Thoracic aorta (tissue), 2 donors: Measurements from ENCODE around the gene LANCL3. TPM values are rescaled to one million over a fixed set of nuclear protein-coding genes. Genes with fewer than 3 reads are reported as not detected.
A peak's percentile ranks its signal among the peaks of the same experiment; 100 is the strongest.
"Not testable (repeated sequence)": the region's sequence is repeated elsewhere in the genome, so short reads cannot be mapped to it uniquely, and the experiment has no call there.

Experiments
- ATAC-seq: fragments of 150-250 bp; one replicate; pipeline ENCODE4 v1.8.0; 2017; ENCODE audit warnings: low read depth; ENCODE audit not compliant: insufficient number of reproducible peaks, low FRiP score
- DNase-seq: peaks from one replicate; pipeline ENCODE4 v3.0.0-alpha.2; 2020; ENCODE audit warnings: low spot score
- H3K27ac ChIP-seq, 2 donors: fragments of 200-600 bp; sonication (generic); 1 replicate in 1 of 2; 2 replicates in 1 of 2; pipeline ENCODE4 v1.5.1; 2016; ENCODE audit warnings: mild to moderate bottlenecking in 2 of 2, moderate library complexity in 2 of 2
- H3K27me3 ChIP-seq: fragments of 200-600 bp; sonication (generic); replicated peaks from 2 replicates; pipeline ENCODE4 v1.6.0; 2016; ENCODE audit warnings: mild to moderate bottlenecking; ENCODE audit not compliant: insufficient read depth
- H3K36me3 ChIP-seq: fragments of 200-600 bp; sonication (generic); one replicate; pipeline ENCODE4 v1.5.1; 2016
- H3K4me1 ChIP-seq, 2 donors: fragments of 200-600 bp; sonication (generic); 1 replicate in 1 of 2; 2 replicates in 1 of 2; pipeline versions ENCODE4 v1.5.1 to v1.6.0; 2016; ENCODE audit warnings: low read depth in 2 of 2, mild to moderate bottlenecking in 1 of 2; ENCODE audit not compliant: control insufficient read depth in 1 of 2
- H3K4me3 ChIP-seq: fragments of 200-600 bp; sonication (generic); 2 replicates; pipeline ENCODE4 v1.5.1; 2016; ENCODE audit warnings: mild to moderate bottlenecking
- H3K9me3 ChIP-seq: fragments of 200-600 bp; sonication (generic); 2 replicates; pipeline ENCODE4 v1.5.1; 2016
- total RNA-seq, 2 donors: library from RNA; depleted of rRNA; stranded (reverse); fragments of >200 nt; gene quantifications; one replicate each; pipeline versions ENCODE4 v1.1.0 to v1.2.3, GENCODE V29; 2016
- TF ChIP-seq, protein P1 (sequence below): fragments of 200-600 bp; sonication (generic); IDR thresholded peaks from one replicate; pipeline ENCODE4 v1.5.1; 2019; ENCODE audit warnings: antibody characterized with exemption

LANCL3 gene
- under 1 TPM; 0.95 to 0.99 TPM for total RNA-seq

DNA sequence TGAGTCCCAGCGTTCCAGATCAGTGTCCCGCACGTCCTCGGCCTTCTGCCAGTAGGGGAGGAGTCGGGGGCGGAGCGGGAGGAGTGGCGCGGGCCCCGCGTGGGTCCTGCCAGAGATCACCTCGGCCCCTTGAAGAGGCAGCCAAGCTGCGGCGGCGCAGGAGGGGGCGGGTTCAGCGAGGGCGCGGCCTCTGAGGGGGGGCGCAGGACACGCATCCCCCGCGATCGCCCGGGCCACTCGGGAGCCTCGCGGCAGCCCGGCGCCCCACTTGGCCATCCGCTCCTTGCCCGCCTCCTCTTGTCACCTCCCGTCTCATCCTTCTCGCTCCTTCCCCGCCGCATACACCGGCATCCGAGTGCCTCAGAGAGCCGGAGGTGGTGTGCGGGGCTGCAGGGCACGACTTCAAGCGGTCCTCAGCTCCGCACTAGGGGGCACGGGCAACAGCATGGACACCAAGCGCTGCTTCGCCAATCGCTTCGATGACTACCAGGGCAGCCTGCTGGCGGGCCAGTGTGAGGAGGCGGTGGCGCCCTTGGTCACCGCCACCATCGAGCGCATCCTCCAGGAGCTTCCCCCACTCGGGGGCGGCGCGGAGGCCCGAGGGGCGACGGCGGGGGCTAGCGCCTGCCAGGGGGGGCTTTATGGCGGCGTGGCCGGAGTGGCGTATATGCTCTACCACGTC is at the start of gene LANCL3:
LANCL3 (plus strand) TSS at position 236 of the 682 bp plus-strand sequence; CDS start at position 446, 210 bp downstream.
- peak within 1 kb of the TSS; percentile 70 for H3K4me3 ChIP-seq
- H3K36me3 ChIP-seq, H3K27me3 ChIP-seq, H3K9me3 ChIP-seq, DNase-seq, H3K4me1 ChIP-seq: not testable (repeated sequence)
- peak; percentile 20 for ATAC-seq
- H3K27ac ChIP-seq: peak within 1 kb of the TSS in 1 of 2 donors; percentile 26

DNA sequence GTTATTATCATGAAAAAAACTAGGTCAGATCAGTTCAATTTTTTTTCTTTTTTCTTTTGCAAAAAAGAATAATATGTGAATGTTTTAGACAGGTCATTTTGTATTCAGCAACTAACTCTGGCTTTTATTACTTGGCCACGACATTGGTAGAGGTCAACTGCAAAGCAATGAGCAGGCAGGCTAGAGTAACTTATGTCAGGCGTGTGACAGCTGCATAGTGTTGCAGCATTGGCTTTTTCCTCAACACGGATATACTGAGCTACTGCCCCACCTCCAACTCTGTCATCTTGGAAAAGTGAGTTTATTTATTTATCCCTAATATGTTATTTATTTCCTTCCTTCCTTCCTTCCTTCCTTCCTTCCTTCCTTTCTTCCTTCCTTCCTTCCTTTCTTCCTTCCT is 47.8 kb upstream of the LANCL3 start:
- not testable (repeated sequence) for H3K27me3 ChIP-seq, H3K9me3 ChIP-seq, H3K4me1 ChIP-seq, H3K27ac ChIP-seq, H3K36me3 ChIP-seq, ATAC-seq, H3K4me3 ChIP-seq, DNase-seq

DNA sequence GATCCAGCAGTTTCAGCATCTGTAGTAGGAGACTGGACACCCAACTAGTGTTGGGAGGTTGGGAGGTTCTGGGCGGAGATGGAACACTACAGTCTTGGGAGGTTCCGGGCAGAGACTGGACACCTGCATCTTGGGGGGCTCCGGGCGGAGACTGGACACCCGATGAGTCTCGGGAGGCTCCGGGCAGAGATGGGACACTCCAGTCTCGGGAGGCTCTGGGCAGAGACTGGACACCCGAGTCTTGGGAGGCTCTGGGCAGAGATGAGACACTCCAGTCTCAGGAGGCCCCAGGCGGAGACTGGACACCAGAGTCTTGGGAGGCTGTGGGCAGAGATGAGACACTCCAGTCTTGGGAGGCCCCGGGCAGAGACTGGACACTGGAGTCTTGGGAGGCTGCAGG is 29.5 kb upstream of the LANCL3 start:
- Histone ChIP-seq H3K36me3 (no peaks in the 10 kb centered on the region), H3K27me3 (no peaks in the 10 kb centered on the region), H3K9me3 (no peaks in the 10 kb centered on the region), H3K4me1 (no peaks in the 10 kb centered on the region), H3K4me3 (no peak overlapping the region), H3K27ac (no peak overlapping the region)
- ATAC-seq (no peak), DNase-seq (no peak)
- TF ChIP-seq, protein P1, sequence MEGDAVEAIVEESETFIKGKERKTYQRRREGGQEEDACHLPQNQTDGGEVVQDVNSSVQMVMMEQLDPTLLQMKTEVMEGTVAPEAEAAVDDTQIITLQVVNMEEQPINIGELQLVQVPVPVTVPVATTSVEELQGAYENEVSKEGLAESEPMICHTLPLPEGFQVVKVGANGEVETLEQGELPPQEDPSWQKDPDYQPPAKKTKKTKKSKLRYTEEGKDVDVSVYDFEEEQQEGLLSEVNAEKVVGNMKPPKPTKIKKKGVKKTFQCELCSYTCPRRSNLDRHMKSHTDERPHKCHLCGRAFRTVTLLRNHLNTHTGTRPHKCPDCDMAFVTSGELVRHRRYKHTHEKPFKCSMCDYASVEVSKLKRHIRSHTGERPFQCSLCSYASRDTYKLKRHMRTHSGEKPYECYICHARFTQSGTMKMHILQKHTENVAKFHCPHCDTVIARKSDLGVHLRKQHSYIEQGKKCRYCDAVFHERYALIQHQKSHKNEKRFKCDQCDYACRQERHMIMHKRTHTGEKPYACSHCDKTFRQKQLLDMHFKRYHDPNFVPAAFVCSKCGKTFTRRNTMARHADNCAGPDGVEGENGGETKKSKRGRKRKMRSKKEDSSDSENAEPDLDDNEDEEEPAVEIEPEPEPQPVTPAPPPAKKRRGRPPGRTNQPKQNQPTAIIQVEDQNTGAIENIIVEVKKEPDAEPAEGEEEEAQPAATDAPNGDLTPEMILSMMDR: no peak

DNA sequence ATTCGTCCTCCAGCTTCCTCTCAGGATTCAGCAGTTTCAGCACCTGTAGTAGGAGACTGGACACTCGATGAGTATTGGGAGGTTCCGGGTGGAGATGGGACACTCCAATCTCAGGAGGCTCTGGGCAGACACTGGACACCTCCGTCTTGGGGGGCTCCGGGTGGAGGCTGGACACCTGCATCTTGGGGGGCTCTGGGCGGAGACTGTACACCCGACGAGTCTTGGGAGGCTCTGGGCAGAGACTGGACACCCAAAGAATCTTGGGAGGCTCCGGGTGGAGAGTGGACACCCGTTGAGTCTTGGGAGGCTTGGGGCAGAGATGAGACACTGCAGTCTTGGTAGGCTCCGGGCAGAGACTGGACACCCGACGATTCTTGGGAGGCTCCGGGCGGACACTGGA is 28.7 kb upstream of the LANCL3 start:
- DNase-seq (no peak), ATAC-seq (no peak)
- no peaks in the 10 kb centered on the region for H3K27me3 ChIP-seq
- no peaks in the 10 kb centered on the region for H3K36me3 ChIP-seq
- no peaks in the 10 kb centered on the region for H3K9me3 ChIP-seq
- H3K27ac ChIP-seq: no peak overlapping the region
- TF ChIP-seq, protein P1: no peak
- H3K4me1 ChIP-seq: no peaks in the 10 kb centered on the region
- H3K4me3 ChIP-seq: no peak overlapping the region

DNA sequence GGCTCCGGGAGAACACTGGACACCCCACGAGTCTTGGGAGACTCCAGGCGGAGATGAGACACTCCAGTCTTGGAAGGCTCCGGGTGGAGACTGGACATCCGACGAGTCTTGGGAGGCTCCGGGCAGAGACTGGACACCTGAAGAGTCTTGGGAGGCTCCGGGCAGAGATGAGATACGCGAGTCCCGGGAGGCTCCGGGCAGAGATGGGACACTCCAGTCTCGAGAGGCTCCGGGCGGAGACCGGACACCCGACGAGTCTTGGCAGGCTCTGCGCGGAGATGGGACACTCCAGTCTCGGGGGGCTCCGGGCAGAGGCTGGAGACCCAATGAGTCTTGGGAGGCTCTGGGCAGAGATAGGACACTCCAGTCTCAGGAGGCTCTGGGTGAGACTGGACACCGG is 28.1 kb upstream of the LANCL3 start:
- H3K27me3 ChIP-seq: no peaks in the 10 kb centered on the region
- no peak for ATAC-seq
- no peak overlapping the region for H3K27ac ChIP-seq
- H3K36me3 ChIP-seq: no peaks in the 10 kb centered on the region
- TF ChIP-seq, protein P1: no peak
- DNase-seq: no peak
- H3K9me3 ChIP-seq: no peaks in the 10 kb centered on the region
- no peaks in the 10 kb centered on the region for H3K4me1 ChIP-seq
- no peak overlapping the region for H3K4me3 ChIP-seq

DNA sequence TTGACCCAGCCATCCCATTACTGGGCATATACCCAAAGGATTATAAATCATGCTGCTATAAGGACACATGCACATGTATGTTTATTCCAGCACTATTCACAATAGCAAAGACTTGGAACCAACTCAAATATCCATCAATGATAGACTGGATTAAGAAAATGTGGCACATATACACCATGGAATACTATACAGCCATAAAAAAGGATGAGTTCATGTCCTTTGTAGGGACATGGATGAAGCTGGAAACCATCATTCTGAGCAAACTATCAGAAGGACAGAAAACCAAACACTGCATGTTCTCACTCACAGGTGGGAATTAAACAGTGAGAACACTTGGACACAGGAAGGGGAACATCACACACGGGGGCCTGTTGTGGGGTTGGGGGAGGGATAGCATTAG is 26.9 kb upstream of the LANCL3 start:
- not testable (repeated sequence) for H3K9me3 ChIP-seq, H3K27ac ChIP-seq, H3K36me3 ChIP-seq, H3K4me1 ChIP-seq, H3K4me3 ChIP-seq, ATAC-seq, DNase-seq, H3K27me3 ChIP-seq

DNA sequence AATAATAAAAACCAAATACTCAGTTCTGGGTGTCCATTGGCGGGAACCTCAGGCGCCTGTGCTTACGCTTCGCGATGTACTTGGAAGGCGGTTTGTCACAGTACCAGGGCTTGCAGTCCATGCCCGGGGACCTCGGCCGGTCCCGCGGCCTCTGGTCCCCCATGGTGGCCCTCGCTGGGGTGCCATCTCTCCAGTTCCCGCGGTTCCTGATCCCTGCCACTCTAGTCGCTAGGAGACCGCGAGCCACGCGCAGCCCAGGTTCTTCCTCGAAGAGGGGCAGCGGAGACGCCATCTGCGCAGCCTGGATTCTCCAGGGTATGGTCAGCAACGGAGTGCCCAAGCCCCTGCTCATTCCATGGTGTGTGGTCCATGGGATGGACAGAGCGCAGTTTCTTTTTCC is 26.4 kb upstream of the LANCL3 start:
- Histone ChIP-seq H3K4me1 (no peaks in the 10 kb centered on the region), H3K27ac (no peak overlapping the region), H3K4me3 (no peak overlapping the region), H3K27me3 (no peaks in the 10 kb centered on the region), H3K9me3 (no peaks in the 10 kb centered on the region), H3K36me3 (no peaks in the 10 kb centered on the region)
- TF ChIP-seq, protein P1: no peak
- DNase-seq (no peak), ATAC-seq (no peak)

DNA sequence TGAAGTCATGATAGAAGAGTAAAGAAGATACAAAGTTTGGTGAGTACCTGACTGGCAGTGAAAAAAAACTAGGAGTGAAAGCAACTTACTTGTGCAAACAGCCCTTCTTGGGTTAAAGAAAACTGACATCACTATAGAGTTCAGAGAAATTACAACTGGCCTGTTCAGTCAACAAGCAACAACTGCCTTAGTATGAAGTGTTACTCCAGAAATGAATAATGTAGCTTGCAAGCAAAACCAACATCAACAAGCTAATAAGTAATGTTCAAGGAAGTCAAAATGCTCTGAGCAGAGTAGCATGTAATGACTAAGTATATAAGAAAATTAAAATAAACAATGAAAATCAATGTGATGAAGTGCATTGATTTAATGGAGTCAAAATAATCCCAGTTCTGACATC is 21.8 kb upstream of the LANCL3 start:
- not testable (repeated sequence) for H3K27ac ChIP-seq, H3K36me3 ChIP-seq, DNase-seq, H3K4me1 ChIP-seq, H3K4me3 ChIP-seq, H3K9me3 ChIP-seq, H3K27me3 ChIP-seq, ATAC-seq
